T-helper 2 cell treated with Interferon-gamma antibody and Interleukin-4, amounts not matched to agents 5 μg/mL and 100 μg/mL, for 36 hours (primary cell): ENCODE data around the gene MAD1L1.

Experiments used
- DNase-seq: peaks from one replicate; pipeline ENCODE4 v3.0.0; 2021; ENCODE audit warnings: low spot score
- H3K27ac Mint-ChIP-seq: one replicate; pipeline ENCODE4 v1.8.0; 2021; ENCODE audit warnings: mild to moderate bottlenecking, mixed read lengths
- H3K27me3 Mint-ChIP-seq: one replicate; pipeline ENCODE4 v1.8.0; 2021; ENCODE audit warnings: low read depth, mixed read lengths
- H3K36me3 Mint-ChIP-seq: one replicate; pipeline ENCODE4 v1.8.0; 2021; ENCODE audit warnings: low read depth, mixed read lengths
- H3K4me1 Mint-ChIP-seq: one replicate; pipeline ENCODE4 v1.8.0; 2021; ENCODE audit warnings: low read depth, mixed read lengths
- H3K4me3 Mint-ChIP-seq: one replicate; pipeline ENCODE4 v1.8.0; 2022; ENCODE audit warnings: mild to moderate bottlenecking, moderate library complexity, mixed read lengths
- H3K9me3 Mint-ChIP-seq: one replicate; pipeline ENCODE4 v1.8.0; 2021; ENCODE audit warnings: mixed read lengths

Gene MAD1L1

GRCh38 chr7:2013381-2014311 lies 219.1 kb downstream of the MAD1L1 start:
- no peaks in the 10 kb centered on the region for H3K36me3 Mint-ChIP-seq
- H3K27ac Mint-ChIP-seq = no peak overlapping the region
- no peaks in the 10 kb centered on the region for H3K27me3 Mint-ChIP-seq
- no peak overlapping the region for H3K4me3 Mint-ChIP-seq
- H3K9me3 Mint-ChIP-seq = no peaks in the 10 kb centered on the region
- no peaks in the 10 kb centered on the region for H3K4me1 Mint-ChIP-seq
- DNase-seq = no peak

- Mint-ChIP-seq H3K27ac (no peak overlapping the region), H3K36me3 (no peaks in the 10 kb centered on the region), H3K9me3 (no peaks in the 10 kb centered on the region), H3K4me1 (no peaks in the 10 kb centered on the region), H3K27me3 (no peaks in the 10 kb centered on the region), H3K4me3 (no peak overlapping the region)
- no peak for DNase-seq
Measured at GRCh38 chr7:2012981-2013380, 219.8 kb downstream of the MAD1L1 start.

- Mint-ChIP-seq H3K4me3 (no peak overlapping the region), H3K4me1 (no peaks in the 10 kb centered on the region), H3K27ac (no peak overlapping the region), H3K36me3 (no peaks in the 10 kb centered on the region), H3K27me3 (no peaks in the 10 kb centered on the region), H3K9me3 (no peaks in the 10 kb centered on the region)
- no peak for DNase-seq
Measured at GRCh38 chr7:2012044-2012900, 220.5 kb downstream of the MAD1L1 start.

GRCh38 chr7:2011266-2012043 lies 221.3 kb downstream of the MAD1L1 start:
- H3K4me1 Mint-ChIP-seq = no peaks in the 10 kb centered on the region
- no peak overlapping the region for H3K27ac Mint-ChIP-seq
- no peaks in the 10 kb centered on the region for H3K27me3 Mint-ChIP-seq
- H3K36me3 Mint-ChIP-seq = no peaks in the 10 kb centered on the region
- no peak overlapping the region for H3K4me3 Mint-ChIP-seq
- no peaks in the 10 kb centered on the region for H3K9me3 Mint-ChIP-seq
- DNase-seq = no peak

GRCh38 chr7:2010551-2011265 lies 222.0 kb downstream of the MAD1L1 start:
- Mint-ChIP-seq H3K27me3 (no peaks in the 10 kb centered on the region), H3K9me3 (no peaks in the 10 kb centered on the region), H3K4me3 (no peak overlapping the region), H3K4me1 (no peaks in the 10 kb centered on the region), H3K36me3 (no peaks in the 10 kb centered on the region), H3K27ac (no peak overlapping the region)
- no peak for DNase-seq

GRCh38 chr7:2010101-2010500 lies 222.6 kb downstream of the MAD1L1 start:
- H3K36me3 Mint-ChIP-seq = no peaks in the 10 kb centered on the region
- DNase-seq = no peak
- H3K27me3 Mint-ChIP-seq = no peaks in the 10 kb centered on the region
- no peaks in the 10 kb centered on the region for H3K4me1 Mint-ChIP-seq
- H3K27ac Mint-ChIP-seq = no peak overlapping the region
- H3K9me3 Mint-ChIP-seq = no peaks in the 10 kb centered on the region
- H3K4me3 Mint-ChIP-seq = no peak overlapping the region

- no peak overlapping the region for H3K4me3 Mint-ChIP-seq
- no peak for DNase-seq
- H3K36me3 Mint-ChIP-seq = no peaks in the 10 kb centered on the region
- H3K9me3 Mint-ChIP-seq = no peaks in the 10 kb centered on the region
- H3K4me1 Mint-ChIP-seq = no peaks in the 10 kb centered on the region
- no peaks in the 10 kb centered on the region for H3K27me3 Mint-ChIP-seq
- no peak overlapping the region for H3K27ac Mint-ChIP-seq
Measured at GRCh38 chr7:2009541-2010001, 223.2 kb downstream of the MAD1L1 start.

- Mint-ChIP-seq H3K27me3 (no peaks in the 10 kb centered on the region), H3K27ac (no peak overlapping the region), H3K9me3 (no peaks in the 10 kb centered on the region), H3K4me1 (no peaks in the 10 kb centered on the region), H3K36me3 (no peaks in the 10 kb centered on the region), H3K4me3 (no peak overlapping the region)
- DNase-seq = no peak
Measured at GRCh38 chr7:2008936-2009540, 223.7 kb downstream of the MAD1L1 start.

GRCh38 chr7:2008101-2008935 lies 224.4 kb downstream of the MAD1L1 start:
- Mint-ChIP-seq H3K4me1 (no peaks in the 10 kb centered on the region), H3K9me3 (no peaks in the 10 kb centered on the region), H3K4me3 (no peak overlapping the region), H3K36me3 (no peaks in the 10 kb centered on the region), H3K27me3 (no peaks in the 10 kb centered on the region), H3K27ac (no peak overlapping the region)
- DNase-seq = no peak

- Mint-ChIP-seq H3K9me3 (no peaks in the 10 kb centered on the region), H3K27ac (no peak overlapping the region), H3K4me1 (no peaks in the 10 kb centered on the region), H3K27me3 (no peaks in the 10 kb centered on the region), H3K4me3 (no peak overlapping the region), H3K36me3 (no peaks in the 10 kb centered on the region)
- DNase-seq = no peak
Measured at GRCh38 chr7:2007551-2007950, 225.2 kb downstream of the MAD1L1 start.

- no peaks in the 10 kb centered on the region for H3K27me3 Mint-ChIP-seq
- no peaks in the 10 kb centered on the region for H3K36me3 Mint-ChIP-seq
- DNase-seq = no peak
- no peaks in the 10 kb centered on the region for H3K4me1 Mint-ChIP-seq
- H3K9me3 Mint-ChIP-seq = no peaks in the 10 kb centered on the region
- no peak overlapping the region for H3K4me3 Mint-ChIP-seq
- no peak overlapping the region for H3K27ac Mint-ChIP-seq
Measured at GRCh38 chr7:2006921-2007381, 225.8 kb downstream of the MAD1L1 start.

- H3K27me3 Mint-ChIP-seq = no peaks in the 10 kb centered on the region
- no peaks in the 10 kb centered on the region for H3K4me1 Mint-ChIP-seq
- H3K27ac Mint-ChIP-seq = no peak overlapping the region
- no peaks in the 10 kb centered on the region for H3K36me3 Mint-ChIP-seq
- no peak overlapping the region for H3K4me3 Mint-ChIP-seq
- no peaks in the 10 kb centered on the region for H3K9me3 Mint-ChIP-seq
- no peak for DNase-seq
Measured at GRCh38 chr7:2006231-2006771, 226.4 kb downstream of the MAD1L1 start.
